Mesenchymal stem cell (in vitro differentiated cells and primary cell): ENCODE measurements around the gene RAD17.
"Not testable (repeated sequence)": the region's sequence is repeated elsewhere in the genome, so short reads cannot be mapped to it uniquely, and the experiment has no call there.

Experiments used
- DNase-seq: peaks from one replicate; pipeline ENCODE4 v3.0.0-alpha.2; 2013
- H2AFZ ChIP-seq: one replicate; pipeline ENCODE4 v1.6.1; 2013; ENCODE audit warnings: low read depth, mild to moderate bottlenecking, control low read depth, inconsistent platforms, low read length, moderate library complexity
- H2AK5ac ChIP-seq: 2 replicates; pipeline ENCODE4 v1.6.1; 2013; ENCODE audit warnings: low read length, moderate library complexity, mild to moderate bottlenecking, inconsistent platforms; ENCODE audit not compliant: severe bottlenecking
- H2BK120ac ChIP-seq: one replicate; pipeline ENCODE4 v1.6.1; 2013; ENCODE audit warnings: low read depth, mild to moderate bottlenecking, inconsistent platforms, low read length, moderate library complexity
- H2BK12ac ChIP-seq, 2 experiments: one replicate each; pipeline ENCODE4 v1.6.1; 2013; ENCODE audit warnings: inconsistent platforms in 2 of 2, low read length in 2 of 2, mild to moderate bottlenecking in 2 of 2, moderate library complexity in 2 of 2, control low read depth in 1 of 2
- H2BK15ac ChIP-seq: one replicate; pipeline ENCODE4 v1.6.1; 2013; ENCODE audit warnings: mild to moderate bottlenecking, low read depth, inconsistent platforms; ENCODE audit not compliant: poor library complexity, severe bottlenecking
- H2BK5ac ChIP-seq: 2 replicates; pipeline ENCODE4 v1.6.1; 2013; ENCODE audit warnings: low read depth, mild to moderate bottlenecking, low read length, control low read depth, inconsistent platforms; ENCODE audit not compliant: poor library complexity, severe bottlenecking
- H3K14ac ChIP-seq, 2 experiments: one replicate each; pipeline ENCODE4 v1.6.1; 2013; ENCODE audit warnings: inconsistent platforms in 2 of 2, low read length in 2 of 2, control low read depth in 1 of 2, mild to moderate bottlenecking in 1 of 2, moderate library complexity in 1 of 2
- H3K18ac ChIP-seq, 2 experiments: one replicate each; pipeline ENCODE4 v1.6.1; 2013; ENCODE audit warnings: inconsistent platforms in 2 of 2, low read length in 2 of 2, control low read depth in 1 of 2, low read depth in 1 of 2, mild to moderate bottlenecking in 1 of 2
- H3K23ac ChIP-seq, 2 experiments: one replicate each; pipeline ENCODE4 v1.6.1; 2013; ENCODE audit warnings: inconsistent platforms in 2 of 2, low read length in 2 of 2, mild to moderate bottlenecking in 2 of 2, moderate library complexity in 2 of 2, control low read depth in 1 of 2
- H3K27ac ChIP-seq: 2 replicates; pipeline ENCODE4 v1.5.1; 2013; ENCODE audit warnings: mild to moderate bottlenecking, moderate library complexity, low read length, control low read depth, inconsistent platforms; ENCODE audit not compliant: poor library complexity, severe bottlenecking
- H3K27me3 ChIP-seq, 2 experiments: 2 replicates each; pipeline versions ENCODE4 v1.6.1 to v1.7.0; 2013; ENCODE audit warnings: low read length in 2 of 2, mild to moderate bottlenecking in 2 of 2, moderate library complexity in 2 of 2, control low read depth in 1 of 2, inconsistent platforms in 1 of 2; ENCODE audit not compliant: control insufficient read depth in 1 of 2, insufficient read depth in 1 of 2
- H3K36me3 ChIP-seq, 2 experiments: 2 replicates each; pipeline versions ENCODE4 v1.6.1 to v1.7.0; 2013; ENCODE audit warnings: low read length in 2 of 2, control low read depth in 1 of 2, inconsistent platforms in 1 of 2, low read depth in 1 of 2, mild to moderate bottlenecking in 1 of 2; ENCODE audit not compliant: insufficient read depth in 2 of 2, control insufficient read depth in 1 of 2
- H3K4ac ChIP-seq, 2 experiments: one replicate each; pipeline ENCODE4 v1.6.1; 2013; ENCODE audit warnings: inconsistent platforms in 2 of 2, low read length in 2 of 2, mild to moderate bottlenecking in 2 of 2, moderate library complexity in 2 of 2, control low read depth in 1 of 2, low read depth in 1 of 2
- H3K4me1 ChIP-seq: 2 replicates; pipeline ENCODE4 v1.6.1; 2013; ENCODE audit warnings: low read depth, low read length, control low read depth; ENCODE audit not compliant: control insufficient read depth, insufficient read depth
- H3K4me2 ChIP-seq: 2 replicates; pipeline ENCODE4 v1.6.1; 2013; ENCODE audit warnings: low read length, mild to moderate bottlenecking, inconsistent platforms; ENCODE audit not compliant: poor library complexity, severe bottlenecking
- H3K4me3 ChIP-seq, 2 experiments: 2 replicates each; pipeline versions ENCODE4 v1.5.1 to v1.7.0; 2013; ENCODE audit warnings: low read length in 2 of 2, mild to moderate bottlenecking in 2 of 2, control low read depth in 1 of 2, low read depth in 1 of 2; ENCODE audit not compliant: insufficient read depth in 1 of 2
- H3K79me1 ChIP-seq: replicated peaks from 2 replicates; pipeline ENCODE4 v1.6.1; 2013; ENCODE audit warnings: mild to moderate bottlenecking, control low read depth, low read length, inconsistent platforms; ENCODE audit not compliant: poor library complexity, severe bottlenecking
- H3K9ac ChIP-seq: 2 replicates; pipeline ENCODE4 v1.7.0; 2013; ENCODE audit warnings: mild to moderate bottlenecking, low read length, moderate library complexity
- H3K9me3 ChIP-seq: 2 replicates; pipeline ENCODE4 v1.7.0; 2013; ENCODE audit warnings: mild to moderate bottlenecking, low read length; ENCODE audit not compliant: control insufficient read depth
- H4K8ac ChIP-seq: one replicate; pipeline ENCODE4 v1.6.1; 2013; ENCODE audit warnings: inconsistent platforms, mild to moderate bottlenecking, low read length, moderate library complexity
- H4K91ac ChIP-seq: one replicate; pipeline ENCODE4 v1.6.1; 2013; ENCODE audit warnings: mild to moderate bottlenecking, low read length, inconsistent platforms
- WGBS: methylation state at CpG from one replicate; pipeline ENCODE4 v1.1.7; 2013; ENCODE audit warnings: mixed read lengths; 5-methylcytosine and 5-hydroxymethylcytosine counted together

RAD17 gene

DNA sequence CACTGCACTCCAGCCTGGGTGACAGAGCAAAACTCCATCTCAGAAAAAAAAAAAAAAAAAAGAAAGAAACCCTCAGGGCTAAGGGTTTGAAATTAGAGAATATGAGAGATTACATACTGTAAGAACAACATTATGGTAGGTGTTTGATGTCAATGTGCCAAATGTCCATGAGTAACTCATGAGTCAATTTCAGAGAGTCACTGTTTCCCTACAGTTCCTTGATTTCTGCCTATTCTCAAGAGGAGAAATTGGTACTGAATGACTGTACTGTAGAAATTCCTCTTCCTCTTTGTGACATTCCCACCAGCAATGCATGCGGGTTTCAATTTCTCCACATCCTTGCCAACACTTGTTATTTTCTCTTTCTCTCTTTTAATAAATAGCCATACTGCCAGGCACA, 80.5 kb downstream of the RAD17 start:
- no peaks in the 10 kb centered on the region for H3K9me3 ChIP-seq
- no peak overlapping the region for H3K9ac ChIP-seq
- H2BK120ac ChIP-seq: no peak overlapping the region
- H4K91ac ChIP-seq: no peak overlapping the region
- no peak overlapping the region for H3K4ac ChIP-seq
- H2BK5ac ChIP-seq: no peak overlapping the region
- no peak overlapping the region for H2BK15ac ChIP-seq
- peak; percentile 26 for DNase-seq
- no peak overlapping the region for H3K27ac ChIP-seq
- no peaks in the 10 kb centered on the region for H3K4me1 ChIP-seq
- no peak overlapping the region for H3K4me2 ChIP-seq
- no peaks in the 10 kb centered on the region for H3K36me3 ChIP-seq
- no peak overlapping the region for H3K18ac ChIP-seq
- H3K27me3 ChIP-seq: no peaks in the 10 kb centered on the region
- no peaks in the 10 kb centered on the region for H3K79me1 ChIP-seq
- H3K14ac ChIP-seq: no peak overlapping the region
- 82% methylated on average over 1 of the region's 1 CpG for WGBS
- H2AFZ ChIP-seq: no peak overlapping the region
- H3K4me3 ChIP-seq: no peak overlapping the region
- H2AK5ac ChIP-seq: no peak overlapping the region
- no peak overlapping the region for H4K8ac ChIP-seq
- H3K23ac ChIP-seq: no peak overlapping the region
- H2BK12ac ChIP-seq: no peak overlapping the region

GRCh38 chr5:69450527-69450926, 80.9 kb downstream of the RAD17 start:
- H3K9ac ChIP-seq, H3K27me3 ChIP-seq, H3K4me1 ChIP-seq, H3K4ac ChIP-seq, H2BK120ac ChIP-seq, H2AFZ ChIP-seq, H2BK5ac ChIP-seq, H3K4me2 ChIP-seq, H3K14ac ChIP-seq, H3K36me3 ChIP-seq, H2AK5ac ChIP-seq, H4K91ac ChIP-seq, H3K79me1 ChIP-seq, H2BK15ac ChIP-seq, H3K18ac ChIP-seq, H3K9me3 ChIP-seq, H3K23ac ChIP-seq, H2BK12ac ChIP-seq, H4K8ac ChIP-seq, H3K27ac ChIP-seq, H3K4me3 ChIP-seq, DNase-seq: not testable (repeated sequence)
- 99% methylated on average over 6 of the region's 8 CpGs for WGBS

DNA sequence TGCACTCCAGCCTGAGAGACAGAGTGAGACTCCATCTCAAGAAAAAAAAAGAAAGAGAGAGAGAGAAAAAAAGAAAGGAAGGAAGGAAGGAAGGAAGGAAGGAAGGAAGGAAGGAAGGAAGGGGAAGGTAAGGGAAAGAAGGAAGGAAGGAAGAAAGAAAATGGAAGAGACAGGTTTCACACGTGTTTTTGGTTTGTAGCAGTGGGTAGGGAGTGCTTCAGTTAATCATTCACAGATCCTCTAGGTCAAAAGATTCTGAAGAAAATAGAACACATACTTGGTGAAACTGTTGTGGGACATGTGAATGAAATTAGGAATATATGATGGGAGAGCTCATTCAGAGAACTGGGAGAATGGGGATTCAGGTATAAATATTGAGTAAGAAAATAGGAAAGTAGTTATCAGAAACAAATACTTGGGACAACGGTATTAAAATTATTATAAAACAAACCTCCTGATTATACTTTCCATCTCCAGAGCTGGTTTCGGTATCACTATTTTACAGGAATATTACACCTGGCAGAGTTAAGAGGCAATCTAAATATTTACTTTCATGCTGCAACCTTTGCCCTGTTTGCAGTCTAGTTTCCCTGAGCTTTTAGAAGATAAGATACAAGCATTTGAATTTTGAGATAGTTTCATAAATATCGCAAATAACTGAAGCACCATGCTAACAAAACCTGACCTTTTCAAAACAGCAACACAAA, 82.5 kb downstream of the RAD17 start:
- H3K9me3 ChIP-seq: no peaks in the 10 kb centered on the region
- H3K27me3 ChIP-seq: no peaks in the 10 kb centered on the region
- H3K27ac ChIP-seq: no peak overlapping the region
- no peak overlapping the region for H2BK15ac ChIP-seq
- no peak overlapping the region for H3K4me2 ChIP-seq
- H2BK120ac ChIP-seq: no peak overlapping the region
- no peak overlapping the region for H3K9ac ChIP-seq
- no peak overlapping the region for H3K14ac ChIP-seq
- no peak overlapping the region for H3K23ac ChIP-seq
- WGBS: 96% methylated on average over 3 of the region's 4 CpGs
- H4K8ac ChIP-seq: no peak overlapping the region
- no peak overlapping the region for H2BK12ac ChIP-seq
- no peaks in the 10 kb centered on the region for H3K79me1 ChIP-seq
- no peak overlapping the region for H2AK5ac ChIP-seq
- H2BK5ac ChIP-seq: no peak overlapping the region
- H2AFZ ChIP-seq: no peak overlapping the region
- DNase-seq: no peak
- H3K4me3 ChIP-seq: no peak overlapping the region
- H4K91ac ChIP-seq: no peak overlapping the region
- H3K4me1 ChIP-seq: no peaks in the 10 kb centered on the region
- H3K4ac ChIP-seq: no peak overlapping the region
- H3K18ac ChIP-seq: no peak overlapping the region
- H3K36me3 ChIP-seq: no peaks in the 10 kb centered on the region

- not testable (repeated sequence) for H4K91ac ChIP-seq, H2AFZ ChIP-seq, H3K36me3 ChIP-seq, H2BK12ac ChIP-seq, H3K18ac ChIP-seq, H2BK5ac ChIP-seq, H3K4ac ChIP-seq, H4K8ac ChIP-seq, H3K4me1 ChIP-seq, H3K14ac ChIP-seq, H3K4me3 ChIP-seq, H3K79me1 ChIP-seq, H2BK120ac ChIP-seq, H3K27ac ChIP-seq, H3K9ac ChIP-seq, H3K9me3 ChIP-seq, DNase-seq, H2AK5ac ChIP-seq, H3K4me2 ChIP-seq, H3K27me3 ChIP-seq, H3K23ac ChIP-seq, H2BK15ac ChIP-seq
- 95% methylated on average over 2 of the region's 3 CpGs for WGBS
Measured at GRCh38 chr5:69453487-69453886, 83.9 kb downstream of the RAD17 start.
